Measurements from ENCODE around the gene CFAP77. TPM values are rescaled to one million over a fixed set of nuclear protein-coding genes. Genes with fewer than 3 reads are reported as not detected.

CFAP77 gene
- total RNA-seq, 2 experiments from 2014 or later, result not detected

DNA sequence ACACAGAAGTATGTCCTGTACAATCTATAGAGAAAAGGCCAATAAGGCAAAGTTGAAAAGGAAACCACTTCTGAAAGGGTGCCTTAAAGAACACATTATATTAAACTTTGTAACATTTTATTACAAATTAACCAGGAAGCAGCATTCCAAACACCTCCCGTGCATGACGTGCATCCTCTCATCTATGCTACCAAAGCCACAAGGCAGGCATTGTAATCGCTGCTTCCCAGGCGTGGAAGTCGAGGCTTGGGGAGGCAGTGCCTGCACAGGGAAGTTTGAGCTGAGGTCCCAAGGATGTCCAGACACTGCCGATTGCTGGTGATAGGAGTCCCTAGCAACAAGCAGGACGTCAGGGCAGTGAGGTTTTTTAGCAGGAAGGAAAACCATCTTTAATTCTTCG is 128.1 kb downstream of the CFAP77 start:
- POLR2A ChIA-PET, result no interaction called here
- H3K4me1 ChIP-seq (ENCODE audit: insufficient read depth, low read length), result no peaks in the 10 kb centered on the region
- H3K27ac Mint-ChIP-seq, result no peak overlapping the region

DNA sequence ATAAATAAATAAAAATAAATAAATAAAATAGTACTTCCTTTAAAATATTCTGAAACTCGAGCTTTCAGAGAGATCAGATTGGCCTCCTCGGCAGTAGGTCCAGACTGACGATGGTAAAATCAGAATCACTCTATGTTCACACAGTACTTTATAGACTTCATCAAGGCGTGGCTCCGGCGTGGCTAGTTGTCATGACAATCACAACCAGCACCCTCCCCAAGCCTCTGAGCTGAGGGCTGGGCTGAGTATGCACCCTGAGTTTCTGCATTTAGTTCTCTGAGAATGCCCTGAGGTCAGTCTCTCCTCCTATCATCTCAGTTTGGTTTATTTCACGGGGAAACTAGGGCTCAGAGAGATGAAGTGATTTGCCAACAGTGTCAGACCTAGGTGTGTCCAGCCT is 129.1 kb downstream of the CFAP77 start:
- Mint-ChIP-seq H3K9me3 (peaks cover 2% of the 10 kb centered on the region), H3K27me3 (peaks cover 8% of the 10 kb centered on the region), H3K36me3 (ENCODE audit: low read depth) (no peaks in the 10 kb centered on the region), H3K27ac (no peak overlapping the region), H3K4me3 (no peak overlapping the region), H3K4me1 (ENCODE audit: low read depth) (no peaks in the 10 kb centered on the region)
- DNase-seq (no peak), ATAC-seq (ENCODE audit: poor library complexity) (no peak)
- H3K4me3 ChIP-seq (ENCODE audit: low read length), result no peak overlapping the region
- H3K27ac ChIP-seq (ENCODE audit: low read depth in 1 of 2, low read length in 2 of 2), result no peak overlapping the region
- peaks cover 0 to 3% of the 10 kb centered on the region in 2 experiments for H3K9me3 ChIP-seq (ENCODE audit: control insufficient read depth in 1 of 2, insufficient read depth in 1 of 2, low read length in 2 of 2)
- POLR2A ChIA-PET, result no interaction called here
- no peaks in the 10 kb centered on the region for H3K27me3 ChIP-seq (ENCODE audit: control insufficient read depth in 1 of 2, insufficient read depth in 2 of 2, low read length in 2 of 2)
- H3K36me3 ChIP-seq (ENCODE audit: insufficient read depth, low read length), result no peaks in the 10 kb centered on the region
- intact Hi-C loops (cut with DNase I, micrococcal nuclease), result no loop called here
- no peaks in the 10 kb centered on the region for H3K4me1 ChIP-seq (ENCODE audit: insufficient read depth, low read length)
- TF ChIP-seq, protein P1, sequence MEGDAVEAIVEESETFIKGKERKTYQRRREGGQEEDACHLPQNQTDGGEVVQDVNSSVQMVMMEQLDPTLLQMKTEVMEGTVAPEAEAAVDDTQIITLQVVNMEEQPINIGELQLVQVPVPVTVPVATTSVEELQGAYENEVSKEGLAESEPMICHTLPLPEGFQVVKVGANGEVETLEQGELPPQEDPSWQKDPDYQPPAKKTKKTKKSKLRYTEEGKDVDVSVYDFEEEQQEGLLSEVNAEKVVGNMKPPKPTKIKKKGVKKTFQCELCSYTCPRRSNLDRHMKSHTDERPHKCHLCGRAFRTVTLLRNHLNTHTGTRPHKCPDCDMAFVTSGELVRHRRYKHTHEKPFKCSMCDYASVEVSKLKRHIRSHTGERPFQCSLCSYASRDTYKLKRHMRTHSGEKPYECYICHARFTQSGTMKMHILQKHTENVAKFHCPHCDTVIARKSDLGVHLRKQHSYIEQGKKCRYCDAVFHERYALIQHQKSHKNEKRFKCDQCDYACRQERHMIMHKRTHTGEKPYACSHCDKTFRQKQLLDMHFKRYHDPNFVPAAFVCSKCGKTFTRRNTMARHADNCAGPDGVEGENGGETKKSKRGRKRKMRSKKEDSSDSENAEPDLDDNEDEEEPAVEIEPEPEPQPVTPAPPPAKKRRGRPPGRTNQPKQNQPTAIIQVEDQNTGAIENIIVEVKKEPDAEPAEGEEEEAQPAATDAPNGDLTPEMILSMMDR (IDR thresholded peaks at IDR 0.05), result no peak
- CTCF ChIA-PET, result no interaction called here

More for the DNA sequence above, 128.1 kb downstream of the CFAP77 start:
- TF ChIP-seq, protein P1 (IDR thresholded peaks at IDR 0.05), result no peak
- Histone ChIP-seq H3K9me3 (ENCODE audit: control insufficient read depth in 1 of 2, insufficient read depth in 1 of 2, low read length in 2 of 2) (peaks cover 0 to 3% of the 10 kb centered on the region in 2 experiments), H3K27ac (ENCODE audit: low read depth in 1 of 2, low read length in 2 of 2) (no peak overlapping the region), H3K4me3 (ENCODE audit: low read length) (no peak overlapping the region), H3K27me3 (ENCODE audit: control insufficient read depth in 1 of 2, insufficient read depth in 2 of 2, low read length in 2 of 2) (no peaks in the 10 kb centered on the region), H3K36me3 (ENCODE audit: insufficient read depth, low read length) (no peaks in the 10 kb centered on the region)
- H3K36me3 Mint-ChIP-seq (ENCODE audit: low read depth), result no peaks in the 10 kb centered on the region
- peaks cover 2% of the 10 kb centered on the region for H3K9me3 Mint-ChIP-seq
- CTCF ChIA-PET, result no interaction called here
- intact Hi-C loops (cut with DNase I, micrococcal nuclease), result no loop called here
- H3K27me3 Mint-ChIP-seq, result peaks cover 11% of the 10 kb centered on the region
- DNase-seq (no peak), ATAC-seq (ENCODE audit: poor library complexity) (no peak)
- no peaks in the 10 kb centered on the region for H3K4me1 Mint-ChIP-seq (ENCODE audit: low read depth)
- no peak overlapping the region for H3K4me3 Mint-ChIP-seq

DNA sequence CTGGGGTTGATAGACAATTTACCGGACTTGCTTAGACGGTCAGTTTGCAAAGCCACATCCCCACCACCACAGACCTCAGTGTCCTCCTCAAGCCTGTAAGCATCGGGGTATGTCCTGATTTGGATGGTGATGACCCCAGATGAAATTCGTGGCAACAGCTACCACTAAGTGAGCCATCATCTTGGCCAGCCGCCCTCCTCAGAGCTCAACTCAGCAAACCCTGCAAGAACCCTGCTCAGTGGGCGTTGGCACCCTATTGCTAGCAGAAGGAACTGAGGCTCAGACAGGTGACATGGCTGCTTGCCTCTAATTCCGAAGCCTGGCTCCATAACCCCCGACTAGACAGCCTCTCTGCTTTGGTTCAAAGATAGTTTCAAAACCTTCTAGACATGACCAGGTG is 131.0 kb downstream of the CFAP77 start:
- intact Hi-C loops (cut with DNase I, micrococcal nuclease), result no loop called here
- H3K36me3 ChIP-seq (ENCODE audit: insufficient read depth, low read length), result no peaks in the 10 kb centered on the region
- no peak for DNase-seq
- no peaks in the 10 kb centered on the region for H3K4me1 Mint-ChIP-seq (ENCODE audit: low read depth)
- no peak overlapping the region for H3K4me3 Mint-ChIP-seq
- H3K9me3 ChIP-seq (ENCODE audit: control insufficient read depth in 1 of 2, insufficient read depth in 1 of 2, low read length in 2 of 2), result peaks cover 0 to 3% of the 10 kb centered on the region in 2 experiments
- TF ChIP-seq, protein P1 (IDR thresholded peaks at IDR 0.05), result no peak
- no peak overlapping the region for H3K4me3 ChIP-seq (ENCODE audit: low read length)
- ATAC-seq (ENCODE audit: poor library complexity), result no peak
- H3K27me3 ChIP-seq (ENCODE audit: control insufficient read depth in 1 of 2, insufficient read depth in 2 of 2, low read length in 2 of 2), result peaks cover 5 to 8% of the 10 kb centered on the region in 2 experiments
- H3K27ac ChIP-seq (ENCODE audit: low read depth in 1 of 2, low read length in 2 of 2), result no peak overlapping the region
- H3K9me3 Mint-ChIP-seq, result no peaks in the 10 kb centered on the region
- H3K27ac Mint-ChIP-seq, result no peak overlapping the region
- ChIA-PET CTCF (no interaction called here), POLR2A (no interaction called here)
- peaks cover 12% of the 10 kb centered on the region for H3K27me3 Mint-ChIP-seq
- peaks cover under 1% of the 10 kb centered on the region for H3K4me1 ChIP-seq (ENCODE audit: insufficient read depth, low read length)
- H3K36me3 Mint-ChIP-seq (ENCODE audit: low read depth), result no peaks in the 10 kb centered on the region
